Esophagus squamous epithelium (tissue), 4 donors: ENCODE results near the gene TLCD2.

Experiments used
- CTCF ChIP-seq, 6 experiments: fragments of 450-650 bp in 4 of 6; fragments of 200-600 bp in 2 of 6; sonication (generic) in 2 of 6; IDR thresholded peaks; one replicate each; pipeline ENCODE4 v1.5.1; 2016 to 2019; ENCODE audit warnings: antibody characterized with exemption in 6 of 6, mild to moderate bottlenecking in 4 of 6, moderate library complexity in 4 of 6
- POLR2A ChIP-seq, 4 donors: fragments of 450-650 bp; IDR thresholded peaks; one replicate each; pipeline ENCODE4 v1.6.1; 2017; ENCODE audit warnings: antibody characterized with exemption in 4 of 4, mild to moderate bottlenecking in 4 of 4, moderate library complexity in 3 of 4

GRCh38 chr17:1732241-1732832 is 22.2 kb upstream of the TLCD2 start:
- no peak for TF ChIP-seq CTCF (IDR thresholded peaks at IDR 0.05)
- no peak for TF ChIP-seq POLR2A (IDR thresholded peaks at IDR 0.05)
